ENCODE measurements around the gene CD180. TPM values are rescaled to one million over a fixed set of nuclear protein-coding genes. Genes with fewer than 3 reads are reported as not detected.

CD180 gene
- total and polyA plus RNA-seq, 8 donors, result under 0.01 to 2.6 (median 0.37) TPM; not detected in 1

DNA sequence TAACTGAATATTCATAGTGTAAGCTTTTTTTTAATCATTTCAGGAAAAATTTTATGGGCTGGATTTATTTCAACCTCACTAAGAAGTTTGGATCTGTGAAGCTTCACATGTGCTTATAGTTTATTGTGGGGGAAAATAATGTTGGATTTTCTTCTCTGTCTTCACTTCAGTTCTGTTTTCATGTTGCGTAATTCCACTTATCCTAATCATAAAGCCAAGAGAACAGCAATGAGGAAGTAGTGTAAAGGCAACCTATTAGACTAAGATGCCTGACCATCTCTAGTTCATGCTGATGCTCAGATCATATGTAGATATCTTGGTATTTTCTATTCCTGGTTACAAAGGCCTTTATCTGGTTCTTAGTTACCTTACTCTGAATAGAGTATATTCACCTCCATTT, 50.0 kb downstream of the CD180 start:
- no peak for DNase-seq
- Histone ChIP-seq H3K4me1 (peaks cover 0 to 5% (median 0%) of the 10 kb centered on the region in 4 donors), H3K4me3 (no peak overlapping the region), H3K27ac (no peak overlapping the region), H3K27me3 (no peaks in the 10 kb centered on the region), H3K36me3 (peaks cover 39 to 91% (median 83%) of the 10 kb centered on the region in 4 donors), H3K9me3 (no peaks in the 10 kb centered on the region)
- 77 to 97% (median 94%) methylated on average over 1 of the region's 1 CpG for WGBS, 5 donors
- intact Hi-C loops (cut with DNase I; ENCODE audit: low total_unique reads), result loop anchor here (5.0 kb wide), 1 partner anchor 164 kb away; no protein-coding TSS in a partner anchor
- no peak for TF ChIP-seq POLR2A (IDR thresholded peaks at IDR 0.05)
- no peak for TF ChIP-seq EP300 (IDR thresholded peaks at IDR 0.05)
- TF ChIP-seq, protein P1, sequence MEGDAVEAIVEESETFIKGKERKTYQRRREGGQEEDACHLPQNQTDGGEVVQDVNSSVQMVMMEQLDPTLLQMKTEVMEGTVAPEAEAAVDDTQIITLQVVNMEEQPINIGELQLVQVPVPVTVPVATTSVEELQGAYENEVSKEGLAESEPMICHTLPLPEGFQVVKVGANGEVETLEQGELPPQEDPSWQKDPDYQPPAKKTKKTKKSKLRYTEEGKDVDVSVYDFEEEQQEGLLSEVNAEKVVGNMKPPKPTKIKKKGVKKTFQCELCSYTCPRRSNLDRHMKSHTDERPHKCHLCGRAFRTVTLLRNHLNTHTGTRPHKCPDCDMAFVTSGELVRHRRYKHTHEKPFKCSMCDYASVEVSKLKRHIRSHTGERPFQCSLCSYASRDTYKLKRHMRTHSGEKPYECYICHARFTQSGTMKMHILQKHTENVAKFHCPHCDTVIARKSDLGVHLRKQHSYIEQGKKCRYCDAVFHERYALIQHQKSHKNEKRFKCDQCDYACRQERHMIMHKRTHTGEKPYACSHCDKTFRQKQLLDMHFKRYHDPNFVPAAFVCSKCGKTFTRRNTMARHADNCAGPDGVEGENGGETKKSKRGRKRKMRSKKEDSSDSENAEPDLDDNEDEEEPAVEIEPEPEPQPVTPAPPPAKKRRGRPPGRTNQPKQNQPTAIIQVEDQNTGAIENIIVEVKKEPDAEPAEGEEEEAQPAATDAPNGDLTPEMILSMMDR (IDR thresholded peaks at IDR 0.05), result no peak
- TF ChIP-seq POLR2AphosphoS5 (IDR thresholded peaks at IDR 0.05), result no peak

DNA sequence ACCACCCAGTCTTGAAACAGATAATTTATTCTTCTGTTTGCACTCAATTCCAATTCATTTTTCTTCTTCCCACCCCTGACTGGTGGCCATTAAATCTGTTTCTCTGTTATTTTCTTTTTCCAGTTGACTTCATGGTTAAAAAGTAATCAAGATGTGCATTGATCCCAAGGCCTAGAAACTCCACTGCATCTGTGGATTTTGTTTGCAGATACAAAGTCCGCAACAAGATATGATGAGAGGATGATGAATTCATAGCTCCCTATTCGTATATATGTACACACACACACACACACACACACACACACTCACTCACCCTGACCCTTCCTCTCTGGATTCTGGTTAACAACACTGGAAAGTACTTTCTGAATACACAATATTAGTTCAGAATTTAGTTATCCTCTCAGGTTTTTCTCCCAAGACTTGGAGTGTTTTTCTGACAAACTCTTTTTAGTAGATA, 52.4 kb downstream of the CD180 start:
- Histone ChIP-seq H3K4me1 (peaks cover 0 to 3% (median 0%) of the 10 kb centered on the region in 4 donors), H3K36me3 (peaks cover 29 to 85% (median 82%) of the 10 kb centered on the region in 4 donors), H3K4me3 (no peak overlapping the region), H3K9me3 (no peaks in the 10 kb centered on the region), H3K27me3 (no peaks in the 10 kb centered on the region), H3K27ac (no peak overlapping the region)
- intact Hi-C loops (cut with DNase I; ENCODE audit: low total_unique reads), result no loop called here
- no peak for TF ChIP-seq POLR2AphosphoS5 (IDR thresholded peaks at IDR 0.05)
- TF ChIP-seq, protein P1 (IDR thresholded peaks at IDR 0.05), result no peak
- no peak for TF ChIP-seq EP300 (IDR thresholded peaks at IDR 0.05)
- no peak for TF ChIP-seq POLR2A (IDR thresholded peaks at IDR 0.05)
- no peak for DNase-seq
- WGBS, 5 donors, result 62 to 82% (median 65%) methylated on average over 2 of the region's 2 CpGs

DNA sequence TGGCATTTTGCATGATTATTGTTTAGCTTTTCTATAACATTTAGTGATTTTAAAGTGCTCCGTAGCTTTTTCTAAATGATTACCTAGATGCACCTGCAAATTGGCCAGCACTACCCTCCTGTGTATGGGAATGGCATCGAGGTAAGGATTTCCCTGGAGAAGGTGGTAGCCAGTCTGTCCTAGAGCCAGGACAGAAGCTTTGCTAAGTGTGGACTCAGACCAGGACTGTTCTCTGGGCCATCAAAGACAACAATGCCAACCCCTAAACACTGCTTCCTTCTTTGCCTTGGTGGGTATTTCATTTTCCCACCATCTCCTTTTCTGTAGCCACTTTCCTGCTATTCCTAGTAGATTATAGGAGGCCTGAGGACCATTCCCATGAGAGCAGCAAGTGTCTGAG, 53.0 kb downstream of the CD180 start:
- no peaks in the 10 kb centered on the region for H3K27me3 ChIP-seq
- H3K36me3 ChIP-seq, result peaks cover 29 to 88% (median 83%) of the 10 kb centered on the region in 4 donors
- TF ChIP-seq POLR2AphosphoS5 (IDR thresholded peaks at IDR 0.05), result no peak
- TF ChIP-seq, protein P1 (IDR thresholded peaks at IDR 0.05), result no peak
- no peak for TF ChIP-seq EP300 (IDR thresholded peaks at IDR 0.05)
- no peak for TF ChIP-seq POLR2A (IDR thresholded peaks at IDR 0.05)
- no peak for DNase-seq
- WGBS, 5 donors, result 88 to 95% (median 91%) methylated on average over 2 of the region's 2 CpGs
- no peaks in the 10 kb centered on the region for H3K4me1 ChIP-seq
- no peak overlapping the region for H3K4me3 ChIP-seq
- intact Hi-C loops (cut with DNase I; ENCODE audit: low total_unique reads), result no loop called here
- H3K9me3 ChIP-seq, result no peaks in the 10 kb centered on the region
- no peak overlapping the region for H3K27ac ChIP-seq

DNA sequence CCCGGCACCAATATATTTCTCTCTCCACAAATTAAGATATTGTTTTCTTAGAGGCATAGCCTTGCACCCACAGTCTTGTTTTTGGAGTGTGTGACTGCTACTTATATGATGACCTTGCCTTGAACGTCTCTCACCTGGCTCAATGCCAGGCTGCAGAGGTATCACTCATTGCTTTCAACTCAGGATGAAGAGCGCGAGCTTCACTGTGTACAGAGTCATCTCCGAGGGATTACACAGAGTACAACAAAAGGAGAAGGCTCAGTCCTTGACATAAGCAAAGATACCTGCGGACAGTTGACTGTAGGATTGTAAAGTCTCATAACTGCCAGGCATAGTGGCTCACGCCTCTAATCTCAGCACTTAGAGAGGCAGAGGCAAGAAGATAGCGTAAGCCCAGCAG, 53.8 kb downstream of the CD180 start:
- TF ChIP-seq POLR2A (IDR thresholded peaks at IDR 0.05), result no peak
- TF ChIP-seq, protein P1 (IDR thresholded peaks at IDR 0.05), result no peak
- Histone ChIP-seq H3K27me3 (no peaks in the 10 kb centered on the region), H3K36me3 (peaks cover 24 to 93% (median 87%) of the 10 kb centered on the region in 4 donors), H3K27ac (no peak overlapping the region), H3K4me3 (no peak overlapping the region), H3K4me1 (no peaks in the 10 kb centered on the region), H3K9me3 (no peaks in the 10 kb centered on the region)
- 88 to 91% (median 89%) methylated on average over 8 of the region's 8 CpGs for WGBS, 5 donors
- DNase-seq, result no peak
- intact Hi-C loops (cut with DNase I; ENCODE audit: low total_unique reads), result no loop called here

Data from stomach (tissue), 9 donors.